Tibial nerve (tissue), 4 donors: ENCODE data around the gene RAI1.

Experiments
- CTCF ChIP-seq, 5 experiments: fragments of 200-600 bp in 3 of 5; fragments of 450-650 bp in 2 of 5; sonication (generic) in 3 of 5; IDR thresholded peaks; one replicate each; pipeline ENCODE4 v1.5.1; 2016 to 2019; ENCODE audit warnings: antibody characterized with exemption in 5 of 5, mild to moderate bottlenecking in 3 of 5, moderate library complexity in 2 of 5
- EP300 ChIP-seq, 2 donors: sonication (generic); formaldehyde crosslinking; IDR thresholded peaks; one replicate each; pipeline ENCODE4 v1.6.1; 2017; ENCODE audit warnings: antibody characterized with exemption in 2 of 2, mild to moderate bottlenecking in 1 of 2
- POLR2A ChIP-seq, 2 donors: fragments of 450-650 bp; IDR thresholded peaks; one replicate each; pipeline ENCODE4 v1.6.1; 2017; ENCODE audit warnings: antibody characterized with exemption in 2 of 2, mild to moderate bottlenecking in 2 of 2, moderate library complexity in 2 of 2

GRCh38 chr17:17701112-17701511 lies 19.9 kb downstream of the RAI1 start:
- TF ChIP-seq CTCF (IDR thresholded peaks at IDR 0.05) (no peak), EP300 (IDR thresholded peaks at IDR 0.05) (no peak), POLR2A (IDR thresholded peaks at IDR 0.05) (no peak)
